ENCODE data around the gene CCDC97.

GRCh38 chr19:41330946-41331678, 21.1 kb downstream of the CCDC97 start:
- no peak for TF ChIP-seq POLR2A (IDR thresholded peaks at IDR 0.05)
- no peak for TF ChIP-seq EP300 (IDR thresholded peaks at IDR 0.05)
- TF ChIP-seq CTCF (IDR thresholded peaks at IDR 0.05), result no peak

Data from upper lobe of left lung (tissue), 4 donors.